HFFc6 (cell line): ENCODE data around the gene OXER1. TPM values are rescaled to one million over a fixed set of nuclear protein-coding genes. Genes with fewer than 3 reads are reported as not detected.

Experiments
- DNase-seq: peaks from one replicate; pipeline ENCODE4 v3.0.0-alpha.2; 2018
- H3K27ac Mint-ChIP-seq: 2 replicates; pipeline ENCODE4 v1.8.0; 2020; ENCODE audit warnings: mild to moderate bottlenecking, mixed read lengths
- H3K27me3 Mint-ChIP-seq: 2 replicates; pipeline ENCODE4 v1.8.0; 2021; ENCODE audit warnings: mild to moderate bottlenecking, moderate library complexity, mixed read lengths; ENCODE audit not compliant: insufficient read depth
- H3K36me3 Mint-ChIP-seq: 2 replicates; pipeline ENCODE4 v1.8.0; 2021; ENCODE audit warnings: low read depth, mixed read lengths
- H3K4me1 Mint-ChIP-seq: 2 replicates; pipeline ENCODE4 v1.8.0; 2020; ENCODE audit warnings: low read depth, mixed read lengths
- H3K4me3 Mint-ChIP-seq: 2 replicates; pipeline ENCODE4 v1.8.0; 2020; ENCODE audit warnings: mild to moderate bottlenecking, moderate library complexity, mixed read lengths
- H3K9me3 Mint-ChIP-seq: 2 replicates; pipeline ENCODE4 v1.8.0; 2020; ENCODE audit warnings: mild to moderate bottlenecking, mixed read lengths
- total RNA-seq, 6 experiments: library from RNA; stranded (reverse); fragmentation: NEBNext Ultra II Directional; extraction: Animal tissue kit (Norgen Biotek cat#: 25700); gene quantifications; 2 replicates in 1 of 6; 3 replicates in 5 of 6; pipeline ENCODE4 v1.2.3, GENCODE V29; 2021
- TF ChIP-seq, protein P1 (sequence below): fragments of 200-600 bp; sonication (generic); IDR thresholded peaks from 2 replicates; pipeline ENCODE4 v1.5.0; 2021; ENCODE audit warnings: antibody characterized with exemption, mild to moderate bottlenecking

OXER1 gene
- total RNA-seq, 6 experiments from 2014 or later, result not detected

GRCh38 chr2:42771546-42772153, 7.7 kb upstream of the OXER1 start:
- Mint-ChIP-seq H3K27me3 (peaks cover 9% of the 10 kb centered on the region), H3K27ac (no peak overlapping the region), H3K36me3 (no peaks in the 10 kb centered on the region), H3K4me3 (no peak overlapping the region), H3K9me3 (no peaks in the 10 kb centered on the region), H3K4me1 (no peaks in the 10 kb centered on the region)
- TF ChIP-seq, protein P1, sequence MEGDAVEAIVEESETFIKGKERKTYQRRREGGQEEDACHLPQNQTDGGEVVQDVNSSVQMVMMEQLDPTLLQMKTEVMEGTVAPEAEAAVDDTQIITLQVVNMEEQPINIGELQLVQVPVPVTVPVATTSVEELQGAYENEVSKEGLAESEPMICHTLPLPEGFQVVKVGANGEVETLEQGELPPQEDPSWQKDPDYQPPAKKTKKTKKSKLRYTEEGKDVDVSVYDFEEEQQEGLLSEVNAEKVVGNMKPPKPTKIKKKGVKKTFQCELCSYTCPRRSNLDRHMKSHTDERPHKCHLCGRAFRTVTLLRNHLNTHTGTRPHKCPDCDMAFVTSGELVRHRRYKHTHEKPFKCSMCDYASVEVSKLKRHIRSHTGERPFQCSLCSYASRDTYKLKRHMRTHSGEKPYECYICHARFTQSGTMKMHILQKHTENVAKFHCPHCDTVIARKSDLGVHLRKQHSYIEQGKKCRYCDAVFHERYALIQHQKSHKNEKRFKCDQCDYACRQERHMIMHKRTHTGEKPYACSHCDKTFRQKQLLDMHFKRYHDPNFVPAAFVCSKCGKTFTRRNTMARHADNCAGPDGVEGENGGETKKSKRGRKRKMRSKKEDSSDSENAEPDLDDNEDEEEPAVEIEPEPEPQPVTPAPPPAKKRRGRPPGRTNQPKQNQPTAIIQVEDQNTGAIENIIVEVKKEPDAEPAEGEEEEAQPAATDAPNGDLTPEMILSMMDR, result no peak
- no peak for DNase-seq

DNA sequence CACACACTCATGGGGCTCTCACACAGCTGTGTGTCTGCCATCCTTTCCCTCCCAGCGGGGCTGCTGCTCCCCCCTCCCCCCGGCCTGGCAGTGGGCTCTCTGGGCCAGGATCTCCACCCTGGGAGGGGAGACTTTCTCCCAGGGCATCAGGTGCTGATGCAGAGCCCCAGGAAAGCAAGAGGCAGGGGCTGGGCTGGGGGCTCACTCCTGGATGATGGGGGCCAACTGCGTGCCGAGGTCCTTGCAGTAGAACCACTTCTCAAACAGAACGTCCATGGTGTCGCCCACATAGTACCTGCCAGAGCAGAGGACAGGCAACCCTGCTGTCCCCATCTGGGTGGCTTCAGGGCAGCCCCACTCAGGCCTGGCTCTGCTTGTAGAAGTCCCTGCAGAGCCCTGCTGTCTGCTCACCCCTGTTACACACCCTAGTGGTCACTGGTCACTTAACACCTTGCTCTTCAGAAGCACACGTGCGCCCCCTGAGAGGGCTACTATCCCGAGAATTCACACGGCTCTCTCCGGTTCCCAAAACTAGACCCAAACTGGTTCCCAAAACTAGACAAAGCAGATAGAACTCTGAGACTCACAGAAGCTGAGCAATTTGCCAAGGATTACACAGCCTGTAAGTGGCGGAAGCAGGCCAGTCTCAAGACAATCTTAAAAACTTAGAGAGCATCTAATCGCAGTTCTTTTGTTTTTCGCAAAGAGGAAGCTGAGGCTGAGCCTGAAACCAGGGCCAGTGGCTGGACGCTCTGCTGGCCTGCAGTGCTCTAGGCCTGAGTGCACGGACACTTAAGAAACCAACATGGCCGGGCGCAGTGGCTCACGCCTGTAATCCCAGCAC, 6.6 kb upstream of the OXER1 start:
- H3K4me1 Mint-ChIP-seq, result no peaks in the 10 kb centered on the region
- peaks cover 15% of the 10 kb centered on the region for H3K27me3 Mint-ChIP-seq
- no peaks in the 10 kb centered on the region for H3K36me3 Mint-ChIP-seq
- H3K27ac Mint-ChIP-seq, result no peak overlapping the region
- no peak overlapping the region for H3K4me3 Mint-ChIP-seq
- DNase-seq, result peak; percentile 10
- TF ChIP-seq, protein P1, result peak; percentile 72
- H3K9me3 Mint-ChIP-seq, result no peaks in the 10 kb centered on the region

DNA sequence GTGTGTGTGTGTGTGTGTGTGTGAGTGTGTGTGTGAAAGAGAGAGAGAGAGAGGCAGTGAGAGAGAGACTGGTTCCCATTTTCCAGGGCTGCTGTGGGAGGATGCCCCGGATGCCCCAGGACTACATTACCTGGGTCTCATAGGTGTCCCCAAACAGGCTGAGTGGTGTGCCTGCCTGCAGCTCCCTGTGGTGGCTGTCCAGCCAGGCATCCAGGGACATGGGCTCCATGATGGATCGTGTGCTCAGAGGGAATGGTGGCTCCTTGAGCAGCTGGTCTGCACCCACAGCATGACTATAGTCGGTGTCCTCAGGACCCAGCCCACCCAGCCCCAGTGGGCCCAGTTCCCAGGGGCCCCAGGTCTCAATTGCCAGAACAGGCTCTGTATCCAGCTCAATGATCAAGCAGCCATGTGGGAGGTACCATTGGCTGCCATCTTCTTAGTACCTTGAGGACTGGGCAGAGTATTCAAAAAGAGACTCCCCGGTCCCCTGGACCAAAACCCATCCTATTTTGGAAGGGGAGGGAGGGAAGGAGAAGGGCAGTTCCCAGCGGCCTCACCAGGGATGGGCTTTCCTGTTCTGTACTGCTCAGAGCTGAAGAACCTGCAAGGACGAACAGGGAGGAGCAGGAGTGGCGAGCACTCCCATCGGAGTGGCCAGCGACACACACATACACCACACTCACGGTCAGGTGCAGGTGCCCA, 5.8 kb upstream of the OXER1 start:
- TF ChIP-seq, protein P1, result no peak
- H3K4me1 Mint-ChIP-seq, result no peaks in the 10 kb centered on the region
- H3K9me3 Mint-ChIP-seq, result no peaks in the 10 kb centered on the region
- H3K36me3 Mint-ChIP-seq, result no peaks in the 10 kb centered on the region
- H3K4me3 Mint-ChIP-seq, result no peak overlapping the region
- no peak for DNase-seq
- H3K27ac Mint-ChIP-seq, result no peak overlapping the region
- peaks cover 12% of the 10 kb centered on the region for H3K27me3 Mint-ChIP-seq

GRCh38 chr2:42768706-42769256, 4.8 kb upstream of the OXER1 start:
- Mint-ChIP-seq H3K4me3 (no peak overlapping the region), H3K36me3 (no peaks in the 10 kb centered on the region), H3K27me3 (peaks cover 12% of the 10 kb centered on the region), H3K27ac (no peak overlapping the region), H3K4me1 (no peaks in the 10 kb centered on the region), H3K9me3 (no peaks in the 10 kb centered on the region)
- TF ChIP-seq, protein P1, result no peak
- DNase-seq, result no peak

GRCh38 chr2:42767899-42768705, 4.2 kb upstream of the OXER1 start:
- Mint-ChIP-seq H3K9me3 (no peaks in the 10 kb centered on the region), H3K36me3 (no peaks in the 10 kb centered on the region), H3K27ac (no peak overlapping the region), H3K27me3 (peaks cover 12% of the 10 kb centered on the region), H3K4me1 (no peaks in the 10 kb centered on the region), H3K4me3 (no peak overlapping the region)
- DNase-seq, result no peak
- TF ChIP-seq, protein P1, result no peak
